ENCODE measurements around the gene TK2.
"Not testable (repeated sequence)": the region's sequence is repeated elsewhere in the genome, so short reads cannot be mapped to it uniquely, and the experiment has no call there.

TK2 gene

DNA sequence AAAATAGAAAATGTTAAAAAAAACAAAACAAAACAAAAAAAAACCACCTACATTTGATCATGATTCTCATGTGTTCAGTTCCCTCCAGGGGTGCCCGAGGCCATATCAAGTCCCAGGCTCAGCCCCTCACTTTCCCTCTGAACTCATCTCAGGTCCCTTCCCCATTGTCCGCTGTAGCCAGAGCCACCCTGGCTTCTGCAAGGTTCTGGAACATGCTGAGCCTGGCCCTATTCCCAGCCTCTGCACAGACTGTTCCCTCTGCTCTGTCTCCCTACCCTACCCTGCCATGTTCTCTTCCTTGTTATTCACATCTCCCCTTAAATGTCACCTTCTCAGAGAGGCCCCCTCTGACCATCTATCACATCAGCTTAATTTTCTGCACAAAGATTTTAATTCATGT, 46.9 kb downstream of the TK2 start:
- DNase-seq (ENCODE audit: low read depth): no peak

DNA sequence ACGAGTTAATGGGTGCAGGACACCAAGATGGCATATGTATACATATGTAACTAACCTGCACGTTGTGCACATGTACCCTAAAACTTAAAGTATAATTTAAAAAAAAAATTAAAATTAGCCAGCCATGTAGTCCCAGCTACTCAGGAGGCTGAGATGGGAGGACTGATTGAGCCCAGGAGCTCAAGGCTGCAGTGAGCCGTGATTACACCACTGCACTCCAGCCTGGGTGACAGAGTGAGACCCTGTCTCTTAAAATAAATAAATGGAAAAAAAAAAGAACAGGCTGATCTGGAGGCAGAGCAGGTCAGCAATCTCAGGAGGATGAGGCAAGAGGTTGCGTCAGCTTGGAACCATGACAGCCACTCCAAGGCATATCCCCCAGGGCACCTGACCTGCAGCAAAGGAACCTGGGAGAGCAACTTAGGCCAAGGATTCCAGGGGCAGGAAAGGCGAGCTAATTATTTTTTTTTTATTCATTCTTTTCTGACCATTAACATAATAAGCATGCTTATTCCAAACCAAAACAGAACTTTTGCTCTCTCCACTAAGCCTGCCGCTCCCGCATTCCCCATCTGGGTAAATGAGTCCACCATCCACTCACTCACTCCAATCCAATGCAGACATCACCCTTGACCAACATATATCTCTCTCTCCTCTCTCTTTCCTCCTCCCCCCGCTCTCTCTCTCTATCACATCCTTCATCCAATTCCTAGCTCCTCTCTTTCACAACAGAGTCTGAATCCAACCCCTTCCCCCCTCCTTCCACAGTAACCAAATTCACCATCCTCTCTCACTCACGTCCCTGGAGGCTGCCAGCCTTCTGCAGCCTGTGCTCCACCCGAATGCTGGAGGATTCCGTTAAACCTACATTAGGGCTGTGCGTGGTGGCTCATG, 47.7 kb downstream of the TK2 start:
- no peak for DNase-seq (ENCODE audit: low read depth)

DNA sequence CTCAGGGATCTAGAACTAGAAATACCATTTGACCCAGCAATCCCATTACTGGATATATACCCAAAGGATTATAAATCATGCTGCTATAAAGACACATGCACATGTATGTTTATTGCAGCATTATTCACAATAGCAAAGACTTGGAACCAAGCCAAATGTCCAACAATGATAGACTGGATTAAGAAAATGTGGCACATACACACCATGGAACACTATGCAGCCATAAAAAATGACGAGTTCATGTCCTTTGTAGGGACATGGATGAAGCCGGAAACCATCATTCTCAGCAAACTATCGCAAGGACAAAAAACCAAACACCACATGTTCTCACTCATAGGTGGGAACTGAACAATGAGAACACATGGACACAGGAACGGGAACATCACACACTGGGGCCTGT, 48.4 kb downstream of the TK2 start:
- DNase-seq (ENCODE audit: low read depth): not testable (repeated sequence)

DNA sequence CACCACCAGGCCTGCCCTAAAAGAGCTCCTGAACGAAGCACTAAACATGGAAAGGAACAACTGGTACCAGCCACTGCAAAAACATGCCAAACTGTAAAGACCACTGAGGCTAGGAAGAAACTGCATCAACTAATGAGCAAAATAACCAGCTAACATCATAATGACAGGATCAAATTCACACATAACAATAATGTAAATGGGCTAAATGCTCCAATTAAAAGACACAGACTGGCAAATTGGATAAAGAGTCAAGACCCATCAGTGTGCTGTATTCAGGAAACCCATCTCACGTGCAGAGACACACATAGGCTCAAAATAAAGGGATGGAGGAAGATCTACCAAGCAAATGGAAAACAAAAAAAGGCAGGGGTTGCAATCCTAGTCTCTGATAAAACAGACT, 52.0 kb downstream of the TK2 start:
- DNase-seq (ENCODE audit: low read depth): not testable (repeated sequence)

DNA sequence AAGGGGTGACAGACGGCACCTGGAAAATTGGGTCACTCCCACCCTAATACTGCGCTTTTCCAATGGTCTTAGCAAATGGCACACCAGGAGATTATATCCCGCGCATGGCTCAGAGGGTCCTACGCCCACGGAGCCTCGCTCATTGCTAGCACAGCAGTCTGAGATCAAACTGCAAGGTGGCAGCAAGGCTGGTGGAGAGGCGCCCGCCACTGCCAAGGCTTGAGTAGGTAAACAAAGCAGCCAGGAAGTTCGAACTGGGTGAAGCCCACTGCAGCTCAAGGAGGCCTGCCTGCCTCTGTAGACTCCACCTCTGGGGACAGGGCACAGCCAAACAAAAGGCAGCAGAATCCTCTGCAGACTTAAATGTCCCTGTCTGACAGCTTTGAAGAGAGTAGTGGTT, 53.7 kb downstream of the TK2 start:
- DNase-seq (ENCODE audit: low read depth): not testable (repeated sequence)

DNA sequence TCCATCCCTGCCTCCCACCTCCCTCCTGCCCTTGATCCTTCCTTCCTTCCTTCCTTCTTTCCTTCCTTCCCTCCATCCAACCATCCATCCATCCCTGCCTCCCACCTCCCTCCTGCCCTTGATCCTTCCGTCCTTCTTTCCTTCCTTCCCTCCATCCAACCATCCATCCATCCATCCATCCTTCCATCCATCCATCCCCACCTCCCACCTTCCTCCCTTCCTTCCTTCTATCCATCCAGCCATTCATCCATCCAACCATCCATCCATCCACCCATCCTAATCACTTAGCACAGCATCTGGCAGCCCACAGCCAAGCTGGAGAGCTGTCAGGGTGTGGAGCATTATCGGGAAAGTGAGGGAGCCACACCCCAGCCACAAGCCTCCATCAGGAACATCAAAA, 54.5 kb downstream of the TK2 start:
- no peak for DNase-seq (ENCODE audit: low read depth)

DNA sequence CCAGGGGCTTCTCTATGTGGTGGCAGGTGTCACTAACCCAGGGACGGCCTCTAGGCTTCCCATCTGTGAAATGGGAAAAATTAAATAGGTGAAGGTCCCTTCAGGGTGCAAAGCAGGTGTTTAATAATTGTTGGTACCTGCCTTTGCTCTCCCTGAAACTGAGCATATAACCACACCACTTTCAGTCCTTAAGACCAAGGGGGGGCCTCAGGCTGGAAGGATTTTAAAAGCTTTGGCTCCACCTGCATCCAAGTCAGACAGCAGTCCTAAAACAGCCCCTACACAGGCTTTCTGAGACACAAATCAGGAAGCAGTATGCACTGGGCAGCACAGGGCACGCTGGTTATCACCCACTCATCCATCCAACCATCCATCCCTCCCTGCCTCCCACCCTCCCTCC, 55.0 kb downstream of the TK2 start:
- no peak for DNase-seq (ENCODE audit: low read depth)

DNA sequence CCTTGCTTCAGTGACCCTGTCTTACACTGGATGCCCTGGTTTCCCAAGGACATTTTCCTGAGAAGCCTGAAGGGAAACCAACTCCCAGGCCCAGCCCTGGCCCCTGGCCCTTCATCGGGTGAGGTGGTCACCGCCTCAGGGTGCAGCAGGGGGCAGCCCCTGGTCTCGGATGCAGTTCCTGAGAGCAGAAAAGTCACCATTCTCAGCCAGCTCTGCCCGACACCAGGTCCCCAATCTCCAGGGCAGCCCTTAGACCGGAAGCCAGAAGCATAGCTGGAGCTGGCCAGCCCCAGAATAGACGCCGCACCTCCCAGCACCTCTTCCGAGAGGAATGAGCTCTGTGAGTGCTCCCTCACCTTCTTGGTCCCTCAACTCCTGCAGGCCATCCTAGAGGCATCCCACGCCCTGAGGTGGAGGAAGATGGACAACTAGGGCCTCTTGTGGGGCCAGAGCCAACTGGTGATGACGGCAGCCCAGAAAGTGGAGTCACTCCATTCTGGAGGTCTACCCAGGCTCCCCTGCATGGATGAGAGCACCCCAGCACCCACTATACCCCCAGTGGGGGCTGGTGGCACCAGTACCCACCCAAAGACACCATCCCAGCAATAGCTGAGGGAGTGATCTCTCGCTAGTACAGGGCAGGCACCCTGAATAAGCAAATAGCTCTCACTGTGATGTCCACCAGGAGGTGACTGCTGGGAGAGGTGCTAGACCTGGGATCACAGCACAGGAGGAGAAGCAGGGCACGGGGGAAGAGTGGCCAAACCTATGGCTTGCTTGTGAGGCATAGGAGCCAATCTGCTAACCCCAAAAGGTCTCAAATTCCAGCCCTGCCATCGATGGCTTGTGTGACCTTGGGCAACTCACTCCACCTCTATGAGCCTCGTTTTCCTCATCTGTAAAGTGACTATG, 56.2 kb downstream of the TK2 start:
- no peak for DNase-seq (ENCODE audit: low read depth)

DNA sequence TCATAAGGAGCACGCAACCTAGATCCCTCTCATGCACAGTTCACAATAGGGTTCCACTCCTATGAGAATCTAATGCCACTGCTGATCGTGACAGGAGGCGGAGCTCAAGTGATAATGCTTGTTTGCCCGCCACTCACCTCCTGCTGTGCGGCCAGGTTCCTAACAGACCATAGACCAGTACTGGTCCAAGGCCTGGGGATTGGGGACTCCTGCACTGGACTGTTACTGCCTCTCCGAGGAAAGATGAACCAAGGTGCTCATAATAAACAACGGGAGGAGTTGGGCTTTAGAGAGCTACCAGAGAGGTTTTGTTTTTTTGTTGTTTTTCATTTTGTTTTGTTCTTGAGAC, 58.2 kb downstream of the TK2 start:
- DNase-seq (ENCODE audit: low read depth): no peak

DNA sequence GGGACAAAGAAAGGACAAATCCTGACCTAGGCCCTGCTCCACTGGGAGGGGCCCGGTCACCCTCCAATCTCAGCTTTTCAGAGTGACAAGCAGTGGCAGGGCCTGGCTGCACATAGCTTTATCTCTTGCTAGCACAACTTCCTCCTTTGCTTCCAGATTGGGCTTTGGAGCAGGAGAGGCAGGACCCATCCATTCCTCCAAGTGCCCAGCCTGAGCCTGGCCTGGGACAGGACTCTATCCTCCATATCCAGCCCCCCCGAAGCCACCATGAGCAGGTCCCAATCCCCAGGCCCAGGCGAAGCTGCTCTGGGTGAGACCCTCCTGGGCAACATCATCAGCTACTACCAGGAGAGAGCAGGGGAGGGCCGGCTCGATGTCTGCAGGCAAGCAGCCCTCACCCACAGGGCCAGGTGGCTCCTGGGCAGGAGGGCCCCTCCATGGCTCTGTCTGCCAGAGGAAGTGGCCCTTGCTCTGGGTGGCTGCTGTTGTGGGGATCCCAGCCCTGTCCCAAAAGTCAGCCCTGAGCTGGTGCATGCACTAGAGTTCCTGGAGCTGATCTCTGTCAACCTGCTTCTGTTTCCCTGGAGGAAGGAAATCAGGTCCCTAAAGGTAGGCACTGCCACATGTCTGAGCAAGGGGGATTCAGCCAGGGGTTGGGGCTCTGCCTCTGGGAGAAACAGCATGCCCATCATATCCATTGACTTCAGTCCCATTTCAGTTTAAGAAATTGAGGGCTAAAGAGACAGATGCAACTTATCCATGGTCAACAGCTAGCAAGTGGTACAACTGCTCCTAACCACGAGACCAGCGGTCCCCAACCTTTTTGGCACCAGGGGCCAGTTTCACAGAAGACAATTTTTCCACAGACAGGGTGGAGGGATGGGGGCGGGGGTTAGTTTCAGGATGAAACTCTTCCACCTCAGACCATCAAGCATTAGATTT, 58.9 kb downstream of the TK2 start:
- DNase-seq (ENCODE audit: low read depth): no peak

DNA sequence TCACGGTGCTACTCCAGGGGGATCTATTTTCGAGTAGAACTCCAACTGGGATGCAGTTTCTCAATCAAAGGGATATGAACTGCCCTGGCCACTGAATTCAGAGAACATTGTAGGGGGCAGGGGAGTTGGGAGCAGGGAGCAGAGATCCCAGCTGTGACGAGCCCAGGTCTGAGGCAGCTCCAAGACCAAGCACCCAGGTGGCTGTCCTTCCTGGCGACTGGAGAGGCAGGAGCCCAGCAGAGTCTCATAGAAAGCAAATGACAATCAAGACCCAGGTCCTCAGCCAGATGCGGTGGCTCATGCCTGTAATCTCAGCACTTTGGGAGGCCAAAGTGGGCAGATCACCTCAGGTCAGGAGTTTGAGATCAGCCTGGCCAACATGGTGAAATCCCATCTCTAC, 60.1 kb downstream of the TK2 start:
- no peak for DNase-seq (ENCODE audit: low read depth)

DNA sequence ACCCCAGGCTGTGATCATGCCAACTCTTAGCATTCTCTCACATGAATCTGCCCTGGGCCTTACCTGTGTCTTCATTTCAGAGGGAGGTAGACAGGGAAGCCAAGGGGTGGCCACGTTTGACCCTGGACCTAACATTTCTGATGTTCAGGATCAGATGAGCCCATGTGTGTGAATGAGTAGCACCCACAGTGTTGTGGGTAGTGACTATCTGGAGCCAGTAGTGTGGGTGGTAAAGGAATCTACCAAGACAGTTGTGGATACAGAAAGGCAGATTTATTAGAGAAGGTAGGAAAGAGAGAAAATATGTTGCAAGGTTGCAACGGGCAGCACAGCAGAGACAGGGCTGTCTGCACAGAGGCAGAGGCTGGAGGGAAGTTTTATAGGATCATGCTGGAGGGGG, 60.5 kb downstream of the TK2 start:
- no peak for DNase-seq (ENCODE audit: low read depth)

DNA sequence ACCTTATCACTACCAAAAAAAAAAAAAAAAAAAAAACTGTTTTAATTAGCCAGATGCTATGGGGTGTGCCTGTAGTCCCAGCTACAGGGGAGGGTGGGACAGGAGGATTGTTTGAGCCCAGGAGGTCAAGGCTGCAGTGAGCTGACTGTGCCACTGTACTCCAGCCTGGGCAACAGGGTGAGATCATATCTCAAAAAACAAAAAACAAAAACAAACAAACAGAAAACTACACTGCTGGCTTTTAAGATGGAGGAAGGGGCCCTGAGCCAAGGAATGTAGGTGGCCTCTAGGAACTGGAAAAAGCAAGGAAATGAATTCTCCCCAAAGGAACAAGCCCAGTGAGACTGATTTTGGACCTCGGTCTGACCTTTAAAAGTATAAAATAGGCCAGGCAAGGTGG, 61.4 kb downstream of the TK2 start:
- no peak for DNase-seq (ENCODE audit: low read depth)

DNA sequence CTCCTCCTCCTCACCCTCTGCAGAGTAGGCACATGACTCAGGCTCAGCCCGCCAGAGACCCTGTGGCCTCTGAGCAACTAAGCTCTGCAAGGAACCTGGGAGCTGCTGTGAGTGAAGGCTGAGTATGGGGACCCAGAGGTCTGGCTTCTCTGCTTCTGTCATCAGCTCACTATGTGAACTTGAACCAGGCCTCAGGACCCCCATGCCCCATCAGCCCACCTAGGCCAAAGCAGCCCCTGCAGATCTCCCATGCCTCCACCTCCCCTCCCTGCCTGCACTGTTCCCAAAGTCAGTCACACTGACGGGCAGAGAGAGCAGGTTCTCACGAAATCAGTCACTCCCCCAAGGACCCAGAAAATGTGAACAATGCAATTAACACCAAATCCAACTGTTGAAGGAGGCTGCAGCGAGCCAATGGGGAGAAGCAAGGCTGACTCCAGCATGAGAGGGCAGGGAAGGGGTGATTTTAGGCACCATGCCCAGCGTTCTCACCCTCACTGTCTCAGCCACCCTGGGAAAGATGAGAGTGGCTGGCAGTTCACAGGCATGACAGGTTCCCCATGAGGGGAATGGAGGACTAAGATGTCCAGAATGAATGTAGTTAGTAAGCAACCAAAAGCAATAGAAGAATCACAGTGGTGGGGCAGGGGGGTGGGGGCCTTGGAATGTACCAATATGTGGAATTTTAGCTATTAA, 62.2 kb downstream of the TK2 start:
- DNase-seq (ENCODE audit: low read depth): no peak

DNA sequence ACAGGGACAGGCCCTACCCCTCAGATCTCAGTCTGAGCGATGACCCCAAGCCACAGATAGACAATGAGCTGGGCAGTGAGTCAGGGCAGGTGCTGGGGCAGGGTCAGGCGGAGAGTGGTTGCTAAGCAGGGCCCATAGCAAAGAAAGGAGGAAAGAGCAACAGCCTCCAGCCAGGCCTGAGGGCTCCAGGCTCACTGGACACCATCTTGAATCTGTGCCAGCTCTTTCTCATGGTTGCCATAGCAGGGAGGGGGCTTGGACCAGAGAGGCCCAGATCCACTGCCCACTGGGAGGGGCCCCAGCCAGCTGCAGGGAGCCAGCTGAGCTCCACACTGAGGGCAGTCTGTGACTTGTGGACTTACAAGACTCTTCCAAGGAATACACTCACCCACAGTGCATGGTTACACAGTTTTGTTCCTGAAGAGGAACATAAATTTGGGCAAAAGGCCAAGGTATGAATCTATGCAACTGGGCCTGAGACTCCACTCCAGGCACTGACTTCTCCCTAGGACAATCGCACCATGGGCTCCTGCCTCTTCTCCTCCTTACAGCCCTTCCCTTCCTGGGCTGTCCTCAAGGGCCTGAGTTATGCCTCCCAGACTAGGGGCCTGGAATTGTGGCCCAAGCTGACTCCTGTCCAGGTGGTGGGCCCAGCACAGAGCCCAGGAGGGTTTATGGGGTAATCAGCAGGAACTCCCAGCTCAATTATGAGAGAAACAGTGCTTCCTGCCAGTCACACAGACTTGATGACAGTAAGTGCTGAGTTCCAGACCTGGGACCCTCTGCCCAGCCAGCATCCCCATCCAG, 62.9 kb downstream of the TK2 start:
- no peak for DNase-seq (ENCODE audit: low read depth)

DNA sequence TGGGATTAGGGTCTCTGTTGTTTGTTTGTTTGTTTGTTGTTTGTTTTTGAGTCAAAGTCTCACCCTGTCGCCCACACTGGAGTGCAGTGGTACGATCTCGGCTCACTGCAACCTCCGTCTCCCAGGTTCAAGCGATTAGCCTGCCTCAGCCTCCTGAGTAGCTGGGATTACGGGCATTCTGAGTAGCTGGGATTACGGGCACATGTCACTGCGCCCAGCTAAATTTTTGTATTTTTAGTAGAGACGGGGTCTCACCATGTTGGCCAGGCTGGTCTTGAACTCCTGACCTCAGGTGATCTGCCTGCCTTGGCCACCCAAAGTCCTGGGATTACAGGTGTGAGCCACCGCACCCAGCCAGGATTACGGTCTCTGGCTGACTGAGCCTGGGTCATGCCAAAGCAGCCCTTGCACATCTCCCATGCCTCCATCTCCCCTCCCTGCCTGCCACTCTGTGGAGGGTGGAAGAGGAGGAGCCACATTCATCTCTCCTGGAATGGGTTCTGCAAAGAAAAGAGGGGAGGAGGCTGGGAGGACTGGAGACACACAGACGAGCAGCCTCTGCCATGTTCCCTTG, 63.6 kb downstream of the TK2 start:
- DNase-seq (ENCODE audit: low read depth): no peak

DNA sequence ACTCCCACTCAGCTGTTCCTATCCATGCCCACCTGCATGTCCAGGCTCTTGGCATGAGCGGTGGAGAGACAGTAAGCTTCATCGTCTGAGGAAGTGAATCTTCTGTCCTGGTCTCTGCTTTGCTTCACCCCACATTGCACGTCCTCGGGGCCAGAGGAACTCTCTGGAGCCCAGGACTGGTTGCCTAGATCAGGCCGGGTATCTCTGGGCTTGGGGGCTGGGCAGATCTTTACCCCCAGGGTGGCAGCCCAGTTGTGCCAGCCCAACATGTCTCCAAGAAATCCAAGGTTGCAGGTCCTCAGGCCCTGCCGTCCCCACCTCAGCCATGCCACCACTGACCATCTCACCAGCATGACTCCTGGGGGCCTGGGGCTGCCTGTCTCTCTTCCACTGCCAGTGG, 64.5 kb downstream of the TK2 start:
- DNase-seq (ENCODE audit: low read depth): no peak

DNA sequence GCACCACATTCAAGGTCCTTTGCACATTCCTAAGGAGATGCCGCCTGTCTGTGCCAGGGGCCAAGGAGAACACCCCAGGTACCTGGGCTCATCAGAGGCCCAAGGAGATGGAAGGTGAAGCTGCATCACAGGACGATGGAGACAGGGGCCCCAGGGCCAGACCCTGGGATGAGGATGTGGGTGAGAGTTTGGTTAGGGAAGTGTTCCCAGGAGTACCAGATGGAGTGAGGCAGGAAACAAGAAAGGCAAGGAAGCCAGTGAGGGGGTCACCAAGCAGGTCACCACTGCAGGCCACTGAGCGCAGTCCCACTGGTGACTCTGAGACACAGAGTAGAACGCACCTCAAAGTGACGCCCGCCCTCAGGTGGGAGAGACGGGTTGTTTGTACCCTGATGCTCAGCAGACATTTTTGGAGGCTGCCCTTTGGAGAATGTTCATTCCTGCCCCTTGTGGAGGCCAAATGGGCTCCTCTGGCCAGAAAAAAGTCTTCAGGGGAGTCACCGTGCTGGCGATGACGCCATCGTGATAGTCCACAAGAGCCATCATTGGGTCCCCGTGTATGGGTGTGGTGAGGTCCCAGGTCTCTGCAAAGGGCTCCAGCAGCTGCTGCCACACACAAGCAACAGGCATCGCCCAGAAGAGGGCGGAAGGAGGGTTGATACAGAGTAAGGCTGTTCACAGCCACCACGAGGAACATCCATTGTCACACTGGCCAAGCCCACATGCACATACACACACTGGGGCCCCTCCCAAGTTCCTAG, 65.3 kb downstream of the TK2 start:
- no peak for DNase-seq (ENCODE audit: low read depth)

DNA sequence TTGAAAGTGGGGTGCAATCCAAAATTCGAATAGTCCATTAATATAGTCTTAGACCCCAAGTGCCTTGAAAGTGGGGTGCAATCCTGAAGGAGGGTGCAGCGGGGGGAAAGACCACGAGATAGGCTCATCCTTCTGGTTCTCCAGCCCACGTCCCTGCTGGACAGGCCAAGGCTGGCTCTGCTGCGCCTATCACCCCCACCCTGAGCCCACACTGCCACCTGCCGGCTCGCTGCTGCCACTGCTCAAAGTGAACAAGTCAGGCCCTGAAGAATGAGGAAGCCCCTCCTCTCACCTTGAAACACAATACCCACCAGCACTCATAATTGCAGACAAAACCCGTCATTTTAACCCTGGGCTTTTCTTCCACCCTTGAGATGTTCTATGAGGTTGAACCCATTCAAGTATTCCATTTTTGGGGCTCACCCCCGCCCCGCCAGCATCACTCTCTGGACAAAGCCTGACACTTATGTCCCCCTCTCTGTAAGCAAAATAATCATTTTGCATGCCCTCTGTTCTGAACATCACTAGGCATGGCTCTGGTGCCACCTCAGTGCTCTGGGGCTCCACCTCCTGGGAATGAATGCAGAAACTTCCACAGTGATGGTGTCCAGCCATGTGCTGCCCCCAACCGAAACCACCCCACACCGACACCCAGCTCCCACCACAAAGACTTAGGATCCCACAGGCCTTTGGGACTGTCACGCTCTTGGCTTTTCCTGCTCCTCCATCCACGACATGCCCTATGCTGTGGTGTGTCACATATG, 66.1 kb downstream of the TK2 start:
- DNase-seq (ENCODE audit: low read depth): peak; percentile 58

All from activated T-cell treated with anti-CD3 and anti-CD28 coated beads for 24 hours (primary cell).